Measurements from ENCODE around the gene SLC22A23. TPM values are rescaled to one million over a fixed set of nuclear protein-coding genes. Genes with fewer than 3 reads are reported as not detected.

SLC22A23 gene
- total RNA-seq, 1 experiment from 2014 or later = 6.8 TPM

- Mint-ChIP-seq H3K4me1 (peaks cover 2% of the 10 kb centered on the region in 2 experiments), H3K9me3 (peaks cover 0 to 6% of the 10 kb centered on the region in 2 experiments; a peak in 2 of 5 replicates), H3K4me3 (no peak overlapping the region), H3K27ac (no peak overlapping the region), H3K27me3 (ENCODE audit: low read depth) (peaks cover 11% of the 10 kb centered on the region), H3K36me3 (ENCODE audit: insufficient read depth in 1 of 3, low read depth in 3 of 3) (no peaks in the 10 kb centered on the region)
- no peak overlapping the region for H3K56ac ChIP-seq (ENCODE audit: insufficient read length, low read depth, low read length)
- no peak overlapping the region for H4K8ac ChIP-seq (replicated peaks; ENCODE audit: insufficient read length, low read depth, low read length)
- no peak overlapping the region for H3K27ac ChIP-seq (ENCODE audit: insufficient read length, low read depth, low read length)
- no peak overlapping the region for H4K5ac ChIP-seq (ENCODE audit: insufficient read length, low read depth, low read length)
- H2AFZ ChIP-seq (ENCODE audit: low read length) = no peak overlapping the region
- H3K79me2 ChIP-seq (ENCODE audit: insufficient read depth, low read length) = no peaks in the 10 kb centered on the region
- no peak overlapping the region for H2BK12ac ChIP-seq (ENCODE audit: insufficient read length, low read depth, low read length)
- WGBS (ENCODE audit: extremely low coverage, insufficient read length, low lambda C conversion rate) = no CpG with 5 or more reads among the region's 1 CpG
- H3K27me3 ChIP-seq (ENCODE audit: insufficient read depth, low read length) = no peaks in the 10 kb centered on the region
- no peaks in the 10 kb centered on the region for H3K79me1 ChIP-seq (ENCODE audit: insufficient read depth, low read depth, low read length, poor library complexity, severe bottlenecking)
- H2BK5ac ChIP-seq (ENCODE audit: insufficient read length, low read length) = no peak overlapping the region
- no peak overlapping the region for H3T11ph ChIP-seq (ENCODE audit: low read length)
- no peak overlapping the region for H2BK120ac ChIP-seq (ENCODE audit: low read depth, low read length, poor library complexity, severe bottlenecking)
- no peak overlapping the region for H2AK5ac ChIP-seq (ENCODE audit: insufficient read length, low read length)
- H3K23me2 ChIP-seq (ENCODE audit: insufficient read length, low read depth, low read length, poor library complexity, severe bottlenecking) = no peaks in the 10 kb centered on the region
- no peak overlapping the region for H3K4me2 ChIP-seq (ENCODE audit: insufficient read depth, insufficient read length, low read length)
- no peaks in the 10 kb centered on the region for H3K9me3 ChIP-seq (ENCODE audit: control insufficient read depth, low read depth, low read length)
- no peak overlapping the region for H2BK15ac ChIP-seq (ENCODE audit: low read depth, low read length)
- no peaks in the 10 kb centered on the region for H3K4me1 ChIP-seq (ENCODE audit: insufficient read depth, low read length)
- H3K14ac ChIP-seq (ENCODE audit: insufficient read depth, low read length) = no peak overlapping the region
- no peak overlapping the region for H2BK20ac ChIP-seq (ENCODE audit: low read depth, low read length, poor library complexity, severe bottlenecking)
- H4K20me1 ChIP-seq (ENCODE audit: control insufficient read depth, insufficient read depth, insufficient read length) = no peaks in the 10 kb centered on the region
- H3K18ac ChIP-seq (ENCODE audit: insufficient read length, low read depth, low read length) = no peak overlapping the region
- DNase-seq = no peak
- H3K4ac ChIP-seq (ENCODE audit: low read depth, low read length) = no peak overlapping the region
- no peak overlapping the region for H4K91ac ChIP-seq (ENCODE audit: insufficient read length, low read depth, low read length)
- H3K9ac ChIP-seq (ENCODE audit: extremely low read depth, insufficient read length, low read length) = no peak overlapping the region
- no peak overlapping the region for H3K23ac ChIP-seq (ENCODE audit: insufficient read length, low read depth, low read length)
- TF ChIP-seq CTCF (conservative IDR thresholded peaks at IDR 0.05) = no peak
Measured at GRCh38 chr6:3496395-3496794, 39.5 kb upstream of the SLC22A23 start.
